GM18505 (cell line): ENCODE measurements around the gene TMEM117.

Experiments
- ATAC-seq: cut with Tn5 transposase; IDR thresholded peaks from one replicate; pipeline ENCODE4 v1.9.1; 2021; ENCODE audit not compliant: unreplicated experiment
- POLR2A ChIP-seq: IDR thresholded peaks from 4 replicates; pipeline ENCODE4 v1.6.1; 2011; ENCODE audit warnings: borderline replicate concordance; ENCODE audit not compliant: insufficient read depth, insufficient read length; ENCODE audit errors: extremely low read depth

The TMEM117 gene

GRCh38 chr12:44389896-44390295 lies 554.0 kb downstream of the TMEM117 start:
- no peak for TF ChIP-seq POLR2A
- no peak for ATAC-seq

- ATAC-seq, result no peak
- no peak for TF ChIP-seq POLR2A
Observed at GRCh38 chr12:44397631-44398030, 561.8 kb downstream of the TMEM117 start.

- ATAC-seq, result no peak
- TF ChIP-seq POLR2A, result no peak
Observed at GRCh38 chr12:44403185-44403584, 567.3 kb downstream of the TMEM117 start.

GRCh38 chr12:44405297-44405696 lies 569.4 kb downstream of the TMEM117 start:
- no peak for ATAC-seq

GRCh38 chr12:44422559-44422958 lies 586.7 kb downstream of the TMEM117 start:
- no peak for ATAC-seq

More at GRCh38 chr12:44405297-44405696, 569.4 kb downstream of the TMEM117 start:
- no peak for TF ChIP-seq POLR2A

GRCh38 chr12:44428825-44429224 lies 592.9 kb downstream of the TMEM117 start:
- no peak for TF ChIP-seq POLR2A

More at GRCh38 chr12:44422559-44422958, 586.7 kb downstream of the TMEM117 start:
- no peak for TF ChIP-seq POLR2A

GRCh38 chr12:44431647-44432343 lies 595.9 kb downstream of the TMEM117 start:
- no peak for TF ChIP-seq POLR2A
- peak; percentile 86 for ATAC-seq

More at GRCh38 chr12:44428825-44429224, 592.9 kb downstream of the TMEM117 start:
- no peak for ATAC-seq

GRCh38 chr12:44433659-44434058 lies 597.8 kb downstream of the TMEM117 start:
- ATAC-seq, result no peak
- no peak for TF ChIP-seq POLR2A

GRCh38 chr12:44436756-44437155 lies 600.9 kb downstream of the TMEM117 start:
- ATAC-seq, result no peak
- no peak for TF ChIP-seq POLR2A
